Endothelial cell of umbilical vein (primary cell): ENCODE data around the gene NMT2. TPM values are rescaled to one million over a fixed set of nuclear protein-coding genes. Genes with fewer than 3 reads are reported as not detected.

Source experiments
- BruUV-seq: library from RNA; stranded (reverse); fragments of 400-500 nt; replicated peaks from 2 replicates; lab custom pipeline; 2021; lab: Mats Ljungman, UMichigan
- CTCF ChIA-PET: fragments of 300-600, 350-600 bp; sonication (Branson Sonifier 250); formaldehyde crosslinking; loops from one replicate; lab custom pipeline; 2021; ENCODE audit warnings: antibody characterized with exemption, inconsistent platforms; lab: Charles Lee
- POLR2A ChIA-PET: fragments of 300-600, 350-600 bp; sonication (Branson Sonifier 250); formaldehyde crosslinking; loops from one replicate; lab custom pipeline; 2021; ENCODE audit warnings: antibody characterized with exemption, inconsistent platforms; lab: Charles Lee
- DNase-seq: peaks from one replicate; pipeline ENCODE4 v3.0.0-alpha.2; 2011; ENCODE audit warnings: low read depth, low spot score
- FAIRE-seq: peaks from 2 replicates; lab custom pipeline; 2011; peaks lifted over from hg19 to GRCh38; lab: Jason Lieb, UNC
- H2AFZ ChIP-seq: 2 replicates; pipeline ENCODE4 v1.6.0; 2012; ENCODE audit warnings: low read depth, low read length, control low read depth, inconsistent platforms
- H3K27ac ChIP-seq: 2 replicates; pipeline ENCODE4 v1.5.1; 2011; ENCODE audit warnings: low read depth, mild to moderate bottlenecking, control low read depth, low read length, moderate library complexity; ENCODE audit not compliant: insufficient read depth
- H3K27me3 ChIP-seq, 2 experiments: 2 replicates each; pipeline versions ENCODE4 v1.6.0 to v1.6.1; 2011; ENCODE audit warnings: low read length in 2 of 2, mixed read lengths in 1 of 2; ENCODE audit not compliant: control insufficient read depth in 2 of 2, insufficient read depth in 2 of 2
- H3K36me3 ChIP-seq, 2 experiments: 2 replicates in 1 of 2; 3 replicates in 1 of 2; pipeline ENCODE4 v1.5.1; 2011; ENCODE audit warnings: low read length in 2 of 2, mild to moderate bottlenecking in 1 of 2, moderate library complexity in 1 of 2; ENCODE audit not compliant: control insufficient read depth in 2 of 2, insufficient read depth in 2 of 2; ENCODE audit errors: extremely low read depth in 1 of 2
- H3K4me1 ChIP-seq: 3 replicates; pipeline ENCODE4 v1.5.1; 2011; ENCODE audit warnings: mild to moderate bottlenecking, low read length; ENCODE audit not compliant: control insufficient read depth, insufficient read depth; ENCODE audit errors: extremely low read depth
- H3K4me2 ChIP-seq: 2 replicates; pipeline ENCODE4 v1.6.1; 2011; ENCODE audit warnings: low read length, control low read depth, mixed read lengths; ENCODE audit not compliant: insufficient read depth
- H3K4me3 ChIP-seq, 3 experiments: fragments of 200-600 bp in 1 of 3; sonication (generic), shearing (Covaris generic) in 1 of 3; replicated peaks in 1 of 3; 2 replicates each; pipeline ENCODE4 v1.5.1; 2011 to 2016; ENCODE audit warnings: control low read depth in 3 of 3, low read length in 3 of 3, mild to moderate bottlenecking in 2 of 3, inconsistent platforms in 1 of 3, low read depth in 1 of 3, moderate library complexity in 1 of 3; ENCODE audit not compliant: insufficient read depth in 1 of 3
- H3K79me2 ChIP-seq: 2 replicates; pipeline ENCODE4 v1.6.0; 2012; ENCODE audit warnings: low read length, inconsistent platforms; ENCODE audit not compliant: control insufficient read depth, insufficient read depth
- H3K9ac ChIP-seq: replicated peaks from 2 replicates; pipeline ENCODE3; 2011; ENCODE audit warnings: low read length, control low read depth; ENCODE audit not compliant: insufficient read depth; ENCODE audit errors: extremely low read depth
- H3K9me1 ChIP-seq: replicated peaks from 3 replicates; pipeline ENCODE4 v1.6.0; 2011; ENCODE audit warnings: mild to moderate bottlenecking, low read length; ENCODE audit not compliant: control insufficient read depth, insufficient read depth; ENCODE audit errors: extremely low read depth
- H3K9me3 ChIP-seq: replicated peaks from 2 replicates; pipeline ENCODE4 v1.5.1; 2012; ENCODE audit warnings: low read length, inconsistent platforms; ENCODE audit not compliant: control insufficient read depth, insufficient read depth
- H4K20me1 ChIP-seq: replicated peaks from 2 replicates; pipeline ENCODE3; 2011; ENCODE audit warnings: mild to moderate bottlenecking, low read length; ENCODE audit not compliant: control insufficient read depth, insufficient read depth; ENCODE audit errors: extremely low read depth
- FOS ChIP-seq: IDR thresholded peaks from 2 replicates; pipeline ENCODE4 v1.6.1; 2011; ENCODE audit warnings: mild to moderate bottlenecking, low read length, moderate library complexity, borderline replicate concordance; ENCODE audit not compliant: insufficient read depth
- JUN ChIP-seq: IDR thresholded peaks from 2 replicates; pipeline ENCODE4 v1.6.1; 2011; ENCODE audit warnings: borderline replicate concordance, low read depth; ENCODE audit not compliant: insufficient read length, insufficient read depth
- MYC ChIP-seq: IDR thresholded peaks from one replicate; pipeline ENCODE4 v1.6.1; 2011; ENCODE audit warnings: mild to moderate bottlenecking, low read depth, low read length
- dilution Hi-C: fragments of 300-500 bp; cut with MboI; formaldehyde crosslinking; loops from one replicate; pipeline ENCODE4 v1.15.0; 2019; ENCODE audit warnings: low sequenced_read_pairs; ENCODE audit not compliant: extremely low pct_ligation_motif_present
- intact Hi-C: fragments of 100-400 bp; cut with micrococcal nuclease; formaldehyde crosslinking; loops from one replicate; pipeline ENCODE4 v1.10.0; 2022
- polyA plus RNA-seq, 4 experiments: library from polyadenylated mRNA; depleted of rRNA in 3 of 4; stranded (reverse) in 3 of 4; unstranded in 1 of 4; fragments of >200 nt; gene quantifications; 2 replicates each; pipeline versions ENCODE4 v1.2.1 to v1.2.3, GENCODE V29; 2011 to 2012; ENCODE audit warnings: missing spikeins in 1 of 4
- total RNA-seq: library from RNA; stranded (reverse); gene quantifications from 2 replicates; pipeline ENCODE4 v1.2.3, GENCODE V29; 2021
- TF ChIP-seq, protein P1 (sequence below), 2 donors: IDR thresholded peaks; 1 replicate in 1 of 2; 2 replicates in 1 of 2; pipeline ENCODE4 v1.5.1; 2011; ENCODE audit warnings: low read length in 2 of 2, mild to moderate bottlenecking in 2 of 2, moderate library complexity in 2 of 2, control low read depth in 1 of 2, inconsistent platforms in 1 of 2, low read depth in 1 of 2; ENCODE audit not compliant: insufficient read depth in 1 of 2; ENCODE audit errors: extremely low read depth in 1 of 2

NMT2 gene
- total and polyA plus RNA-seq, 2 donors (not counting 3 experiments of a cell fraction or from before 2014, with no cell fraction given), result 39.0 to 109 TPM

DNA sequence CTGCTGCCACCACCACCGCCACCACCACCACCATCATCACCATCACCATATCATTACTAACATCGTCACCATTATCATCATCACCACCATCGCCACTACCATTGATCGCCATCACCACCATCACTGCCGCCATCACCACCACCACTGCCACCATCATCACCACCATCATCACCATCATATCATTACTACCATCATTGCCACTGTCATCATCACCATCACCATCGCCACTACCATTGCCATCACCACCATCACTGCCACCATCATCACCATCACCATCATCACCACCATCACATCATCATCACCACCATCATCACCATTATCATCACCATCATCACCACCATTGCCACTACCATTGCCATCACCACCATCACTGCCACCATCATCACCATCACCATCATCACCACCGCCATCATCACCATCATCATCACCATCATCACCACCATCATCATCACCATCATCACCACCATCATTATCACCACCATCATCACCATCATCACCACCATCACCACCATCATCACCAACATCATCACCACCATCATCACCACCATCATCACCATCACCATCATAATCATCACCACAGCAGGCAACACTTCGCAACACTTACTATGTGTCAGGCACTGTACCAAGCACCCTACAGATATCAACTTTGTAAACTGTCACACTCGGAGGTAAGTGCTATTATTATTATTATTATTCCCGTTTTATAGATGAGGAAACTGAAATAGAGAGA is 19.3 kb downstream of the NMT2 start:
- ChIA-PET CTCF (interaction anchor here (0.7 to 1.9 kb wide), 4 partner anchors 9 to 18 kb away, joined by 3 to 5 read pairs (median 4); no protein-coding TSS in a partner anchor), POLR2A (no interaction called here)
- dilution Hi-C loops (no loop called here), intact Hi-C loops (loop anchor here (5.0 kb wide), 1 partner anchor 223 kb away; the partner anchor contains the start of gene FAM171A1)
- no peak overlapping the region for H2AFZ ChIP-seq
- no peak for TF ChIP-seq MYC
- TF ChIP-seq JUN, result no peak
- no peak for TF ChIP-seq FOS
- TF ChIP-seq, protein P1, sequence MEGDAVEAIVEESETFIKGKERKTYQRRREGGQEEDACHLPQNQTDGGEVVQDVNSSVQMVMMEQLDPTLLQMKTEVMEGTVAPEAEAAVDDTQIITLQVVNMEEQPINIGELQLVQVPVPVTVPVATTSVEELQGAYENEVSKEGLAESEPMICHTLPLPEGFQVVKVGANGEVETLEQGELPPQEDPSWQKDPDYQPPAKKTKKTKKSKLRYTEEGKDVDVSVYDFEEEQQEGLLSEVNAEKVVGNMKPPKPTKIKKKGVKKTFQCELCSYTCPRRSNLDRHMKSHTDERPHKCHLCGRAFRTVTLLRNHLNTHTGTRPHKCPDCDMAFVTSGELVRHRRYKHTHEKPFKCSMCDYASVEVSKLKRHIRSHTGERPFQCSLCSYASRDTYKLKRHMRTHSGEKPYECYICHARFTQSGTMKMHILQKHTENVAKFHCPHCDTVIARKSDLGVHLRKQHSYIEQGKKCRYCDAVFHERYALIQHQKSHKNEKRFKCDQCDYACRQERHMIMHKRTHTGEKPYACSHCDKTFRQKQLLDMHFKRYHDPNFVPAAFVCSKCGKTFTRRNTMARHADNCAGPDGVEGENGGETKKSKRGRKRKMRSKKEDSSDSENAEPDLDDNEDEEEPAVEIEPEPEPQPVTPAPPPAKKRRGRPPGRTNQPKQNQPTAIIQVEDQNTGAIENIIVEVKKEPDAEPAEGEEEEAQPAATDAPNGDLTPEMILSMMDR (IDR thresholded peaks at IDR 0.05; ENCODE audit: extremely low read depth in 1 of 2, insufficient read depth in 1 of 2, low read depth in 1 of 2, low read length in 2 of 2), result no peak
- H3K27ac ChIP-seq, result no peak overlapping the region
- no peak for DNase-seq
- no peak overlapping the region for H3K4me2 ChIP-seq
- no peak overlapping the region for H3K4me3 ChIP-seq
- no peaks in the 10 kb centered on the region for H3K9me1 ChIP-seq
- peaks cover 8% of the 10 kb centered on the region for H4K20me1 ChIP-seq
- no peaks in the 10 kb centered on the region for H3K36me3 ChIP-seq
- H3K27me3 ChIP-seq, result no peaks in the 10 kb centered on the region
- BruUV-seq, result no TSS peak
- peaks cover 23% of the 10 kb centered on the region for H3K4me1 ChIP-seq
- H3K9ac ChIP-seq, result no peak overlapping the region
- H3K79me2 ChIP-seq, result peaks cover 88% of the 10 kb centered on the region
- no peaks in the 10 kb centered on the region for H3K9me3 ChIP-seq
- FAIRE-seq, result no peak
